Loucy (cell line): Measurements from ENCODE around the gene RGS6.

Experiments
- EZH2phosphoT487 ChIP-seq: fragments of 200-600 bp; IDR thresholded peaks from 2 replicates; pipeline ENCODE4 v1.6.1; 2018; ENCODE audit warnings: antibody characterized with exemption, mild to moderate bottlenecking, moderate library complexity, borderline replicate concordance
- TF ChIP-seq, protein P1 (sequence below): fragments of 200-600 bp; sonication (generic); conservative IDR thresholded peaks from 2 replicates; pipeline ENCODE4 v1.5.1; 2014; ENCODE audit warnings: mild to moderate bottlenecking, antibody characterized with exemption, low read length

DNA sequence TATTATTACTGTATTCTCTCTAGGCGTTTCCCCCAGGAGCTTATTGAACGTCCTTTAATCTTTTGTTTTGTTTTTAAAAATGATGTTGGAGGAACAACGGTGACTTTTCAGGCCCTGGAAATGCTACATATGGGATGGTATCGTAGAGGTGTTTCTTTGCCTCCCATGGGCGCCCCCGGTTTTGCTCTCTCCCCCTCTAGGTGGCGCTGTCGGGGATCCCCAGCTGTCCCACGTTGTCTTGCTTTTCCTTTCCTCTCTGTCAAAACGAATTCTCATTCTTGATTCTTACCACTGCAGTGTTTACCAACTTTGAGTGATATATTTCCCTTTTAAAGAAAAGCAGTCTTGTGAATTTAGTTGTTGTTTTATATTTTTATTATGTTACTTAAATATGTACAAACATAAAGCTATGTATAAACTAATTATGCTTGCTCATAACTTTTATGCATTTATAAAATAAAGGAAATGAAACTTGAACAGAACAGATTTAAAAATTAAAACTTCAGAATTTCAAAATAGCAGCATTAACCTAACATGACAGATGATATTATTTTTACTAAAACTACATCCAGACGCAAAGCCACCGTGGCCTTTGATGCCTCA, 171.9 kb downstream of the RGS6 start:
- TF ChIP-seq, protein P1, sequence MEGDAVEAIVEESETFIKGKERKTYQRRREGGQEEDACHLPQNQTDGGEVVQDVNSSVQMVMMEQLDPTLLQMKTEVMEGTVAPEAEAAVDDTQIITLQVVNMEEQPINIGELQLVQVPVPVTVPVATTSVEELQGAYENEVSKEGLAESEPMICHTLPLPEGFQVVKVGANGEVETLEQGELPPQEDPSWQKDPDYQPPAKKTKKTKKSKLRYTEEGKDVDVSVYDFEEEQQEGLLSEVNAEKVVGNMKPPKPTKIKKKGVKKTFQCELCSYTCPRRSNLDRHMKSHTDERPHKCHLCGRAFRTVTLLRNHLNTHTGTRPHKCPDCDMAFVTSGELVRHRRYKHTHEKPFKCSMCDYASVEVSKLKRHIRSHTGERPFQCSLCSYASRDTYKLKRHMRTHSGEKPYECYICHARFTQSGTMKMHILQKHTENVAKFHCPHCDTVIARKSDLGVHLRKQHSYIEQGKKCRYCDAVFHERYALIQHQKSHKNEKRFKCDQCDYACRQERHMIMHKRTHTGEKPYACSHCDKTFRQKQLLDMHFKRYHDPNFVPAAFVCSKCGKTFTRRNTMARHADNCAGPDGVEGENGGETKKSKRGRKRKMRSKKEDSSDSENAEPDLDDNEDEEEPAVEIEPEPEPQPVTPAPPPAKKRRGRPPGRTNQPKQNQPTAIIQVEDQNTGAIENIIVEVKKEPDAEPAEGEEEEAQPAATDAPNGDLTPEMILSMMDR: peak; percentile 94
- TF ChIP-seq EZH2phosphoT487: no peak
